ENCODE data around the gene PI4KA. TPM values are rescaled to one million over a fixed set of nuclear protein-coding genes. Genes with fewer than 3 reads are reported as not detected.
A peak's percentile ranks its signal among the peaks of the same experiment; 100 is the strongest.
"Not testable (repeated sequence)": the region's sequence is repeated elsewhere in the genome, so short reads cannot be mapped to it uniquely, and the experiment has no call there.

Gene PI4KA
- total RNA-seq, 1 experiment from 2014 or later, result 65.8 TPM

- no peak overlapping the region for H2AFZ ChIP-seq (ENCODE audit: low read length)
- no peak overlapping the region for H4K91ac ChIP-seq (ENCODE audit: insufficient read length, low read depth, low read length)
- no peak overlapping the region for H3T11ph ChIP-seq (ENCODE audit: low read length)
- no peaks in the 10 kb centered on the region for H4K20me1 ChIP-seq (ENCODE audit: control insufficient read depth, insufficient read depth, insufficient read length)
- H2BK15ac ChIP-seq (ENCODE audit: low read depth, low read length), result no peak overlapping the region; the same call in 1 of the 2 replicates
- H2BK5ac ChIP-seq (ENCODE audit: insufficient read length, low read length), result no peak overlapping the region
- no peaks in the 10 kb centered on the region for H3K23me2 ChIP-seq (ENCODE audit: insufficient read length, low read depth, low read length, poor library complexity, severe bottlenecking)
- H3K9me3 Mint-ChIP-seq, result no peaks in the 10 kb centered on the region
- peaks cover 0 to 41% (median 4%) of the 10 kb centered on the region in 3 experiments; a peak in 2 of 7 replicates for H3K36me3 Mint-ChIP-seq (ENCODE audit: insufficient read depth in 1 of 3, low read depth in 3 of 3)
- no peak overlapping the region for H3K9ac ChIP-seq (ENCODE audit: extremely low read depth, insufficient read length, low read length)
- H3K4me1 ChIP-seq (ENCODE audit: insufficient read depth, low read length), result no peaks in the 10 kb centered on the region
- no peak overlapping the region for H2BK12ac ChIP-seq (ENCODE audit: insufficient read length, low read depth, low read length)
- no peaks in the 10 kb centered on the region for H3K27me3 ChIP-seq (ENCODE audit: insufficient read depth, low read length)
- no peak overlapping the region for H3K18ac ChIP-seq (ENCODE audit: insufficient read length, low read depth, low read length)
- H3K27ac ChIP-seq (ENCODE audit: insufficient read length, low read depth, low read length), result no peak overlapping the region
- H4K5ac ChIP-seq (ENCODE audit: insufficient read length, low read depth, low read length), result no peak overlapping the region
- no peak for TF ChIP-seq CTCF (conservative IDR thresholded peaks at IDR 0.05)
- no peak overlapping the region for H2AK5ac ChIP-seq (ENCODE audit: insufficient read length, low read length)
- H2BK120ac ChIP-seq (ENCODE audit: low read depth, low read length, poor library complexity, severe bottlenecking), result no peak overlapping the region
- no peak overlapping the region for H4K8ac ChIP-seq (replicated peaks; ENCODE audit: insufficient read length, low read depth, low read length)
- H3K4me3 Mint-ChIP-seq, result no peak overlapping the region
- H3K27ac Mint-ChIP-seq, result peak overlapping the region in 2 of 3 experiments; percentile 75 to 93; a peak in 3 of 7 replicates
- no peaks in the 10 kb centered on the region for H3K79me1 ChIP-seq (ENCODE audit: insufficient read depth, low read depth, low read length, poor library complexity, severe bottlenecking)
- DNase-seq, result no peak
- no CpG with 5 or more reads among the region's 6 CpGs for WGBS (ENCODE audit: extremely low coverage, insufficient read length, low lambda C conversion rate)
- no peak overlapping the region for H3K23ac ChIP-seq (ENCODE audit: insufficient read length, low read depth, low read length)
- H3K4me2 ChIP-seq (ENCODE audit: insufficient read depth, insufficient read length, low read length), result no peak overlapping the region
- no peaks in the 10 kb centered on the region for H3K9me3 ChIP-seq (ENCODE audit: control insufficient read depth, low read depth, low read length)
- no peaks in the 10 kb centered on the region for H3K27me3 Mint-ChIP-seq (ENCODE audit: low read depth)
- no peak overlapping the region for H3K56ac ChIP-seq (ENCODE audit: insufficient read length, low read depth, low read length)
- no peak overlapping the region for H3K14ac ChIP-seq (ENCODE audit: insufficient read depth, low read length)
- H2BK20ac ChIP-seq (ENCODE audit: low read depth, low read length, poor library complexity, severe bottlenecking), result no peak overlapping the region
- H3K4me1 Mint-ChIP-seq, result peaks cover 9 to 11% of the 10 kb centered on the region in 2 experiments
- H3K79me2 ChIP-seq (ENCODE audit: insufficient read depth, low read length), result no peaks in the 10 kb centered on the region
- H3K4ac ChIP-seq (ENCODE audit: low read depth, low read length), result no peak overlapping the region
Observed at GRCh38 chr22:20825624-20826023, 33.0 kb downstream of the PI4KA start.

GRCh38 chr22:20825216-20825615 lies 33.4 kb downstream of the PI4KA start:
- H3K4ac ChIP-seq (ENCODE audit: low read depth, low read length); DNase-seq; H3K79me2 ChIP-seq (ENCODE audit: insufficient read depth, low read length); H3K27ac Mint-ChIP-seq; H4K91ac ChIP-seq (ENCODE audit: insufficient read length, low read depth, low read length); H3K27ac ChIP-seq (ENCODE audit: insufficient read length, low read depth, low read length); H3K4me3 Mint-ChIP-seq; H3T11ph ChIP-seq (ENCODE audit: low read length); H3K4me2 ChIP-seq (ENCODE audit: insufficient read depth, insufficient read length, low read length); H3K14ac ChIP-seq (ENCODE audit: insufficient read depth, low read length); H4K8ac ChIP-seq (replicated peaks; ENCODE audit: insufficient read length, low read depth, low read length); H3K27me3 ChIP-seq (ENCODE audit: insufficient read depth, low read length); H2BK12ac ChIP-seq (ENCODE audit: insufficient read length, low read depth, low read length); H2BK15ac ChIP-seq (ENCODE audit: low read depth, low read length); H3K56ac ChIP-seq (ENCODE audit: insufficient read length, low read depth, low read length); H3K79me1 ChIP-seq (ENCODE audit: insufficient read depth, low read depth, low read length, poor library complexity, severe bottlenecking); H3K18ac ChIP-seq (ENCODE audit: insufficient read length, low read depth, low read length); H3K9me3 ChIP-seq (ENCODE audit: control insufficient read depth, low read depth, low read length); H2BK120ac ChIP-seq (ENCODE audit: low read depth, low read length, poor library complexity, severe bottlenecking); H2BK20ac ChIP-seq (ENCODE audit: low read depth, low read length, poor library complexity, severe bottlenecking); H2AK5ac ChIP-seq (ENCODE audit: insufficient read length, low read length); H3K23ac ChIP-seq (ENCODE audit: insufficient read length, low read depth, low read length); H2BK5ac ChIP-seq (ENCODE audit: insufficient read length, low read length); H3K23me2 ChIP-seq (ENCODE audit: insufficient read length, low read depth, low read length, poor library complexity, severe bottlenecking); H3K9me3 Mint-ChIP-seq; H2AFZ ChIP-seq (ENCODE audit: low read length); H4K5ac ChIP-seq (ENCODE audit: insufficient read length, low read depth, low read length); H3K4me1 ChIP-seq (ENCODE audit: insufficient read depth, low read length); H4K20me1 ChIP-seq (ENCODE audit: control insufficient read depth, insufficient read depth, insufficient read length); H3K9ac ChIP-seq (ENCODE audit: extremely low read depth, insufficient read length, low read length); H3K27me3 Mint-ChIP-seq (ENCODE audit: low read depth): not testable (repeated sequence)
- WGBS (ENCODE audit: extremely low coverage, insufficient read length, low lambda C conversion rate), result no CpG with 5 or more reads among the region's 4 CpGs
- peaks cover 0 to 39% (median 4%) of the 10 kb centered on the region in 3 experiments; a peak in 2 of 7 replicates for H3K36me3 Mint-ChIP-seq (ENCODE audit: insufficient read depth in 1 of 3, low read depth in 3 of 3)
- H3K4me1 Mint-ChIP-seq, result peaks cover 9 to 11% of the 10 kb centered on the region in 2 experiments
